ENCODE results near the gene SNRNP35.
"Not testable (repeated sequence)": the region's sequence is repeated elsewhere in the genome, so short reads cannot be mapped to it uniquely, and the experiment has no call there.

SNRNP35 gene

GRCh38 chr12:123457980-123458779 is at the start of gene SNRNP35:
SNRNP35 (plus strand) TSS chr12:123458139; CDS start chr12:123465541, 7,402 bp downstream.
- in situ Hi-C loops (cut with HindIII; ENCODE audit: low sequenced_read_pairs) = no loop called here

- in situ Hi-C loops (cut with HindIII; ENCODE audit: low sequenced_read_pairs) = not testable (repeated sequence)
These were observed 49.3 kb upstream of the SNRNP35 start for GRCh38 chr12:123408619-123409018.

DNA sequence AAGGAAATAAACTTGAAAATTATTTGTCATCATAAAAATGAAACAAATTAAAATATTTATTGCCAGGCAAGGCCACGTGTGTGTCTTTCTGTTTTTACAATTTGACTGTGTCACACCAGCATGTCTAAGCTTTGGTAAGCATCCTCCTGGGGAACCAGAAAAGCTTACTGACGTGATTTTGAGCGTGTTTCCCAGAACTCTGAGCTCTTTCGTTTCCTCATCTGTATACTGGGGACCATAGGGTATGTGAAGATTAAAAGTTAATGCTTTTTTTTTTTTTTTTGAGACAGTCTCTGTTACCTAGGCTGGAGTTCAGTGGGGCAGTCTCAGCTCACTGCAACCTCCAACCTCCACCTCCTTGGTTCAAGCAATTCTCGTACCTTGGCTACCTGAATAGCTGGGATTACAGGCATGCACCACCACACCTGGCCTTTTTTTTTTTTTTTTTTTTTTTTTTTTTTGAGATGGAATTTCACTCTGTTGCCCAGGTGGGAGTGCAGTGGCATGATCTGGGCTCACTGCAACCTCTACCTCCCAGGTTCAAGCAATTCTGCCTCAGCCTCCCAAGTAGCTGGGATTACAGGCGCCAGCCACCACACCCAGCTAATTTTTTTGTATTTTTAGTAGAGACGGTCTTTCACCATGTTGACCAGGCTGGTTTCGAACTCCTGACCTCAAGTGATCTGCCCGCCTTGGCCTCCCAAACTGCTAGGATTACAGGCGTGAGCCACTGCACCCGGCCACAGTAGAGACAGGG is 48.5 kb upstream of the SNRNP35 start:
- in situ Hi-C loops (cut with HindIII; ENCODE audit: low sequenced_read_pairs) = not testable (repeated sequence)

- in situ Hi-C loops (cut with HindIII; ENCODE audit: low sequenced_read_pairs) = no loop called here
These were observed 47.9 kb upstream of the SNRNP35 start for GRCh38 chr12:123410041-123410412.

DNA sequence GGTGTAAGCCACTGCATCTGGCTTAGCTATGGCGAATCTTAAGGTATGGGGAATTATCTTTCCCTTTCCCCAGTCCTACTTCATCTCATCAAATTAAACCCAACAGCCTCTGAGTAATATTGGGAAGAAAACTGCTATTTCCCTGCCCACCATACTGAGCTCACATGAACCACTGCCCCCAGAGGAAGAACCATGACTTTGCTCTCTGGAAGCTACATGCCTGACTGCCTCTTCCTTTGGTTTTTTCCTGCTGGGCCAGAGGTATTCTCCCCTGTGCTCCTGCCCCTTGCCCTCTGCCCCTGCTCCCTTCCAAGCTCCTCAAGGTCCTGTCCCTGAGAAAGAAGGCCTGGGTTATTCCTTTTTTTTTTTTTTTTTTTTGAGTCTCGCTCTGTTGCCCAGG is 36.6 kb upstream of the SNRNP35 start:
- in situ Hi-C loops (cut with HindIII; ENCODE audit: low sequenced_read_pairs) = no loop called here

GRCh38 chr12:123427036-123427769 is 30.7 kb upstream of the SNRNP35 start:
- in situ Hi-C loops (cut with HindIII; ENCODE audit: low sequenced_read_pairs) = no loop called here

DNA sequence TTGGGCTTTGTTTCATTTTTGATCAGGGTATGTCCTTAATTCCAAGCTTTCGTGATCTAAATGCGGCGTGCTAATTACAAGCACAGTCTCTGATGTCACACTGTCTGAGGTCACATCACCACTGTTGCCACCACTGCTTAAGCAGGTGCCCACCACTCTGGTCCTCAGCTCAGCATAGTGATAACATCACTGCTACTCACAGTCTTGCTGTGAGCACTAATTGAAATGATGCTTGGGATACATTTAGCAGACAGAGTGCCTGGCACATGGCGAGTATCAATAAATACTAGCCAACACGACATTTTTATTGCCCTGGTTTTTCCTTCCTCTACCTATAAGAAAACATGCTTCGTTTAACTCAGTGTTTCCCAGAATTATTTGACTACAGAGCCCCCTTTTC is 29.3 kb upstream of the SNRNP35 start:
- in situ Hi-C loops (cut with HindIII; ENCODE audit: low sequenced_read_pairs) = no loop called here

DNA sequence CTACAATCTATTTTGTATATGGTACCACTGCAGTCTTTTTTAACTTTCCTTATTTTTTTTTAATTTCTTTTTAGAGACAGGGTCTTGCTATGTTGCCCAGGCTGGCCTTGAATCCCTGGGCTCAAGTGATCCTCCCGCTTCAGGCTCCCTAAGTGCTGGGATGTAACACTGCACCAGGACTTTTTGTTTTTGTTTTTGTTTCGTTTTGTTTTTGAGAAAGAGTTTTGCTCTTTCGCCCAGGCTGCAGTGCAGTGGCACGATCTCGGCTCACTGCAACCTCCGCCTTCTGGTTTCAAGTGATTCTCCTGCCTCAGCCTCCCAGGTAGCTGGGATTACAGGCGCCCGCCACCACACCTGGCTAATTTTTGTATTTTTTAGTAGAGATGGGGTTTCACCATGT is 28.8 kb upstream of the SNRNP35 start:
- in situ Hi-C loops (cut with HindIII; ENCODE audit: low sequenced_read_pairs) = not testable (repeated sequence)

DNA sequence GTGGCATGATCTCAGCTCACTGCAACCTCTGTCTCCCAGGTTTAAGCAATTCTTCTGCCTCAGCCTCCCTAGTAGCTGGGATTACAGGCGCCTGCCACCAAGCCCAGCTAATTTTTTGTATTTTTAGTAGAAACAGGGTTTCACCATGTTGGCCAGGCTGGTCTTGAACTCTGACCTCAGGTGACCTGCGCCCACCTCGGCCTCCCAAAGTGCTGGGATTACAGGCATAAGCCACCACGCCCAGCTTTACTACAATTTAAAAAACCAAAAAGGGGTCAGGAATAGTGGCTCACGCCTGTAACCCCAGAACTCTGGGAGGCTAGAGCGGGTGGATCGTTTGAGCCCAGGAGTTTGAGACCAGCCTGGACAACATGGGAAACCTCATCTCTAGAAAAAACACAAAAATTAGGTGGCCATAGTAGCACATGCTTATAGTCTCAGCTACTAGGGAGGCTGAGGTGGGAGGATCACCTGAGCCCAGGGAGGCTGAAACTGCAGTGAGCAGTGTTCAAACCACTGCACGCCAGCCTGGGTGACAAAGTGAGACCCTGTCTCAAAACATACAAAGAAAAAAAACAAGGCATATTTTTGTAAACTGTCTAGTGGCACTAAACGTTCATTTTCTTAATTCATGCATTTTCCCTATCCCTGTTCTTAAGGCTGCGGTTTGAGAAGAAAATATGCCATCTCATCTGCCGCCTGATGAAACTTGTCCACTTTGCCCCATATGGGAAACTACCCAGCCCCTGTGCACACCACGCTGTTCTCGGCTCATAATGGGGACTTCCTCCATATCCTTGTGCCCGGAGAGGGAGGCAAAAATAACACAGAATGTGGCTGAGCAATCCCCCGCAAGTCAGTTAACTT is 25.8 kb upstream of the SNRNP35 start:
- in situ Hi-C loops (cut with HindIII; ENCODE audit: low sequenced_read_pairs) = not testable (repeated sequence)

GRCh38 chr12:123433615-123434014 is 24.3 kb upstream of the SNRNP35 start:
- in situ Hi-C loops (cut with HindIII; ENCODE audit: low sequenced_read_pairs) = no loop called here

DNA sequence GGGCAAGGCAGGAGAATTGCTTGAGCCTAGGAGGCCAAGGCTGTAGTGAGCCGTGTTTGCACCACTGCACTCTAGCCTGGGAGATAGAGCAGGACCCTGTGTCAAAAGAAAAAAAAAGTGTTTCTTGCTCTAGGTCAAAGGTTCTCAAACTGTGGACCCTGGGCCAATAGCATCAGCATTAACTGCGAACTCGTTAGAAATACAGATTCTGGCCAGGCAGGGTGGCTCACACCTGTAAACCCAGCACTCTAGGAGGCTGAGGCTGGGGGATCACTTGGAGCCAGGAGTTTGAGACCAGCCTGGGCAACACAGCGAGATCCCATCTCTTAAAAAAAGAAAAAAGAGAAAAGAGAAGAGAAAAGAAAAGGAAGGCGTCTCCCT is 22.3 kb upstream of the SNRNP35 start:
- in situ Hi-C loops (cut with HindIII; ENCODE audit: low sequenced_read_pairs) = no loop called here

DNA sequence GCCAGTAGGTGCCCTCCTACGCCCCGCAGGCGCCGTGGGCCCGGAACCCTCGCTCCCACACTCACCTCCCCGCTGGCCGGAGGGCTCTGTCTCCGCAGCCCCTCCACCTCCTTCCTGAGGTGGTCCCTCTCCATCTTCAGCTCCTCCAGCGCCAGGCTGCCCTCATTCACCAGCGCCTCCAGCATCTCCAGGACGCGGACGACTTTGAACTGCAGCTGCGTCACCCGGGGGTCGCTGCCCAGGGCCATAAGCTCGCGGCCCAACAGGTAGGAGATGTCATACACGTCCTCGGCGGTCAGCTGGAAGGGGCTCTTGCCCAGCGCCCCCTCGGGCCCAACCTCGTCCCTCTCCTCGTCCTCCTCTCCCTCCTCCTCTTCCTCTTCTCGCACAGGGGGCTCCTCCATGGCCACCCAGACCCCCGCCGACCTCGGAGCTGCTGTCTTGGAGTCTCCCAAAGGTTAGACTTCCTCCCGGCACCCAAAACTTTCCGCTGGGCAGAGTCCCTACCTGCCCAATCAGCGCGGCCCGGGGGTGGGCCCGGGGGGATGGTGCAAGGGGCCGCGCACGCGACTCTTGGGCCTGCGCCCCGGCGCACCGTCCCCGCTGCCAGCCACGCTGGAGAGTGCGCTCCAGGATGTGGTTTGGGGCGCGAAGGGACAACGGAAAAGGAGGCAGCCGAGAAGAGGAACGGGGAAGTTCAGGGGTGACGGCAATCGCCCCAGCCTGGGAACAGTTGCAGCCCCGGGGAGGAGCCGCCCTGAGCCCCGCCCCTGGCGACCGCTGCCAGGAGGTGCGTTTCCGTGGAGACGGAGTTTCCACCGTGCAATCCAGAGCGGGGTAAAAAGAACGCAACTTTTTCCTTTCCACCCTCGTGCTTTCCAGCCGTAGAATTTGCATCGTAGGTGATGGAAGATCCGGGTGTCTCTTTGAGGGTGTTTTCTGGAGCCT is 21.6 kb upstream of the SNRNP35 start, which contains the start of gene RILPL2:
RILPL2 (minus strand) TSS at position 668 of the 948 bp plus-strand sequence; CDS start at position 404, 264 bp downstream.
- in situ Hi-C loops (cut with HindIII; ENCODE audit: low sequenced_read_pairs) = no loop called here

GRCh38 chr12:123441523-123442164 is 16.3 kb upstream of the SNRNP35 start:
- in situ Hi-C loops (cut with HindIII; ENCODE audit: low sequenced_read_pairs) = no loop called here

- in situ Hi-C loops (cut with HindIII; ENCODE audit: low sequenced_read_pairs) = no loop called here
These were observed 15.2 kb upstream of the SNRNP35 start for GRCh38 chr12:123442774-123443173.

DNA sequence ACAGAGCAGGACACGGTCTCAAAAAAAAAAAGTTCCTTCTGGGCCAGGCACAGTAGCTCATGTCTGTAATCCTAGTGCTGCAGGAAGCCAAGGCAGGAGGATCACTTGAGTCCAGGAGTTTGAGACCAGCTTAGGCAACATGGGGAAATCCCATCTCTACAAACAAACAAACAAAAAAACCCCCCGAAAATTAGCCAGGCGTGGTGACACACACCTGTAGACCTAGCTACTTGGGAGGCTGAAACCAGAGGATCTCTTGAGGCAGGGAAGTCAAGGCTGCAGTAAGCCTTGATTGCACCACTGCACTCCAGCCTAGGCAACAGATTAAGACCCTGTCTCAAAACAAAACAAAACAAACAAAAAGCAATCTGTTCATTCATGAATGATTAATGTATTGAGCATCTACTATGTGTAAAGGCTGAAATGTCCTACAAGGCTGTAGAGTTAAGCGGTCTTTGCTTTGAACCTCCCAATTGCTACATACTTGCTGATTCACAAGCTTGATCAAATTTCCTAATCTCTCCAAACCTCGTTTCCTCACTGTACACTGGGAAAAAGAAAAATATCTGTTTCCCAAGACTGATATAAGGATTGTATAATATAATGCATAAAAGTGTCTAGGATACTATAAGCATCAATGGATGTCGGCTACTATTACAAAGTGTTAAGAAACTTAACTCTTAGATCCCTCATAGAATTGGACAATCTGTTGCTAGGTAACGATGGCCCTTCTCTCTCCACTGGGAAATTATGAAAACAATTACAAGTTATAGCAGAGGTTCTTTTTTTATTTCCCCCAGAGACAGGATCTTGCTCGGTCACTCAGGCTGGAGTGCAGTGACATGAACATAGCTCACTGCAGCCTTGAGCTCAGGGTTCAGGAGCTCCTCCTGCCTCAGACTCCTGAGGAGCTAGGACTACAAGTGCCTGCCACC is 13.6 kb upstream of the SNRNP35 start:
- in situ Hi-C loops (cut with HindIII; ENCODE audit: low sequenced_read_pairs) = no loop called here

DNA sequence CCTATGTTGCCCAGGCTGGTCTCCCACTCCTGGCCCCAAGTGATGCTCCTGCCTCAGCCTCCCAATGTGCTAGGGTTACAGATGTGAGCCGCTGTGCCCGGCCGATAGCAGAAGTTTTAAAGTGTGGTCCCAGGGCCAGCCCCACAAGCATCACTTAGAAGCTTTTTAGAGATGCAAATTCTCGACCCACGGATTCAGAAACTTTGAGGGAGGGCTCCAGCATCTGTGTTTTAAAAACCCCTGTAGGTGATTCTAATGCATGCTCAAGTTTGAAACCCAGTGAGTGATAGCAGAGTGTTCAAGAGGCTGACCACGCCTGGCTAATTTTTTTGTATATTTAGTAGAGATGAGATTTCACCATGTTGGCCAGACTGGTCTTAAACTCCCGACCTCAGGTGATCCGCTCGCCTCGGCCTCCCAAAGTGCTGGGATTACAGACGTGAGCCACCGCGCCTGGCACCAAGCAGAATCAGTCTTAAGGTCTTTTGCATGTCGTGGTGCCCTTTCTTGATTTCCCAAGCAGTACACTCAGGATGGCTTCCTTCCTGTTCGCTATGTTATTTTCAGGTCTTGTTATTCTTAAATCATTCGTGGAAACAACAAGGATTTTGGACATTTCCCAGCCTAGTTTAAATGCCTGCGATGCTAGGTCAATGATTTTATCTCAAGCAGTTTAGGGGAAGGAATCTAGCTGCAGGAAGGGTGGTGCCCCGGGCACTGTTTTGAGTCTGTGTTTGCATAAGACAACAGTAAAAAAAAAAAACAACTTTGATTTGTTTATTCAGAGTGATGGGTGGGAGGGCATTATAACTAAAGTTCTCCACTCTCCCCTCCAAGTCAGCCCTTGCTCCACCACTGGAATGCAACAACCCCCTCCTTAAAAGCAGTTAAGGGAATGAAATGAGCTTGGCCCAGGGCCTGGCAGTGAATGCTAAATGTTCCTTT is 12.3 kb upstream of the SNRNP35 start:
- in situ Hi-C loops (cut with HindIII; ENCODE audit: low sequenced_read_pairs) = no loop called here

GRCh38 chr12:123446333-123446713 is 11.6 kb upstream of the SNRNP35 start:
- in situ Hi-C loops (cut with HindIII; ENCODE audit: low sequenced_read_pairs) = no loop called here
